C4-2B (cell line): ENCODE data around the gene RAB7B.
A peak's percentile ranks its signal among the peaks of the same experiment; 100 is the strongest.

ENCODE experiments used
- H3K27ac ChIP-seq: fragments of 450-650 bp; 2 replicates; pipeline ENCODE4 v1.5.1; 2017
- ZFX ChIP-seq: fragments of 450-650 bp; IDR thresholded peaks from 2 replicates; pipeline ENCODE4 v1.6.1; 2017
- TF ChIP-seq, protein P1 (sequence below): fragments of 450-650 bp; conservative IDR thresholded peaks from 2 replicates; pipeline ENCODE4 v1.5.1; 2017; ENCODE audit warnings: mild to moderate bottlenecking

The RAB7B gene

DNA sequence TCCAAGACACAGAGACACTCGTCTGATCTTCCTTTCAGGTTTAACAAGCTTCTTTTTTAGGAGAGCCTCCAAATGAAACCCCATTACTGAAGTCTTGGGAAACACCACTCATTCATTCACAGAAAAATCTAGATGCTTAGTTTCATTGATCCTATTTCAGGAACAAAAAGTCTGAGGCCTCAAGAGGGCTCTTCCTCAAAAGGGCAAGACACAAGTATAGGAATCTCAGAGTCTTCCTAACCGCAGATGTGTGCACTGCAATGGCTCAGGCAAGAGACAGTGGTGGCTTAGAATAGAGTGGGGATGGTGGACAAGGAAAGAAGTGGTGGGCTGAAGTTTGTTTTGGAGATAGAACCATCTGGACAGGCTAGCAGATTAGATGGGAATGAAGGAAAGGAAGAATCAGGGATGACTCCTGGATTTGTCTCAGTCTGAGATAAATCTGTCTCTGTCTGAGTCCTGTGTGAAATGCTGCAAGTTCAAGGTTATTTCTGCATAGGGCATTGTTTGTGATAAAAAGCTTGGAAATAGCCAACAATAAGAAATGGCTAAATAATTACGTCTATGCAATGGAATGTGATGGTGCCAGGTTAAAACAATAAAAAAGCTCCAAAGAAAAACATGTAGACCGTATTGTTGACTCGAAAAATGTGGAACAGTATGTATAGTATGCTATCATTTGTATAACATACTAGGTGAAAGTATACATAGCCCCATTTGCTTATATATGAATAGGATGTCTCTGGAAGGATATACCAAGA lies 29.4 kb upstream of the RAB7B start:
- H3K27ac ChIP-seq, result no peak overlapping the region
- TF ChIP-seq ZFX, result no peak
- TF ChIP-seq, protein P1, sequence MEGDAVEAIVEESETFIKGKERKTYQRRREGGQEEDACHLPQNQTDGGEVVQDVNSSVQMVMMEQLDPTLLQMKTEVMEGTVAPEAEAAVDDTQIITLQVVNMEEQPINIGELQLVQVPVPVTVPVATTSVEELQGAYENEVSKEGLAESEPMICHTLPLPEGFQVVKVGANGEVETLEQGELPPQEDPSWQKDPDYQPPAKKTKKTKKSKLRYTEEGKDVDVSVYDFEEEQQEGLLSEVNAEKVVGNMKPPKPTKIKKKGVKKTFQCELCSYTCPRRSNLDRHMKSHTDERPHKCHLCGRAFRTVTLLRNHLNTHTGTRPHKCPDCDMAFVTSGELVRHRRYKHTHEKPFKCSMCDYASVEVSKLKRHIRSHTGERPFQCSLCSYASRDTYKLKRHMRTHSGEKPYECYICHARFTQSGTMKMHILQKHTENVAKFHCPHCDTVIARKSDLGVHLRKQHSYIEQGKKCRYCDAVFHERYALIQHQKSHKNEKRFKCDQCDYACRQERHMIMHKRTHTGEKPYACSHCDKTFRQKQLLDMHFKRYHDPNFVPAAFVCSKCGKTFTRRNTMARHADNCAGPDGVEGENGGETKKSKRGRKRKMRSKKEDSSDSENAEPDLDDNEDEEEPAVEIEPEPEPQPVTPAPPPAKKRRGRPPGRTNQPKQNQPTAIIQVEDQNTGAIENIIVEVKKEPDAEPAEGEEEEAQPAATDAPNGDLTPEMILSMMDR, result no peak

DNA sequence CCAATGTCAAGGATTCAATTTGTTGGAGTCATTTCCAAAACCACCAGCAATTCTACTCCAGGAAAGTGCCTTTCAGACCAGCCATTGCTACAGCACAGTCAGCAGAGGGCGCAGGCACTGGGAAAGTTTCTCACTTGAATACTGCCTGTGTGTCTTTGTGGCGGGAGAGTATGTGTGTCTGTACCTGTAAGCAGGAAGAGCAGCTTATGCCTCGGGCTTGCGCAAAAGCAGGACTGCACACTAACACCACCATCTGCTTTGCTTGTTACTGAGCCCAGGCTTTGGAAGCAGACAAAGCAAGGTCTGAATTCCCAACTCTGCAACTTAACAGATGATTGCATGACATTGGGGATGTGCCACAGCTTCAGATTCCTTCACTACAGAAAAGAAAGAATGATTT lies 27.5 kb upstream of the RAB7B start:
- H3K27ac ChIP-seq, result peak overlapping the region; percentile 9; the same call in 1 of the 2 replicates
- TF ChIP-seq, protein P1, result peak; percentile 97
- no peak for TF ChIP-seq ZFX

GRCh38 chr1:206030191-206030590 lies 27.0 kb upstream of the RAB7B start:
- TF ChIP-seq ZFX, result no peak
- TF ChIP-seq, protein P1, result no peak
- H3K27ac ChIP-seq, result no peak overlapping the region

GRCh38 chr1:206029484-206029883 lies 26.3 kb upstream of the RAB7B start:
- H3K27ac ChIP-seq, result no peak overlapping the region
- TF ChIP-seq, protein P1, result no peak

DNA sequence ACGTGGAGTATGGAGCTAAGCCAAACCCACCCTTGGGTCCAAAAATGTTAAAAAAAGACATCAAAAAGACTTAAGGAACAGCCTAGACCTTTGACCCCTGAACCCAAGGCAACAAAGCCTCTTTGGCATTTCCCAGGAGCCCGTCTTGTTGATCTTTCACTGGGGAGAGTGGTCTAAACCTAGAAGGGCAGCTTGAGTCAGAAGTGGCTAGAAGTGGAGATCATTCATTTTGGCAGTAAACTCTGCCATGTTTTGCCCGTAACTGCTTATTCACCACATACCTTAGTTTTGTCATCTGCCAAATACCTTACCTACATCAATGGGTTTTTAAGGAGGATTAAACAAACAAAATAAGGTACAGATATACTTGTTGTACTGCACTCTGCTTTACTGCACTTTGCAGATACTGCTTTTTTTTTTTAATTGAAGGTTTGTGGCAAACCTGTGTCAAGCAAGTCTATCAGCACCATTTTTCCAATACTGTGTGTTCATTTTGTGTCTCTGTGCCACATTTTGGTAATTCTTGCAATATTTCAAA lies 22.2 kb upstream of the RAB7B start:
- TF ChIP-seq ZFX, result no peak
- TF ChIP-seq, protein P1, result no peak
- H3K27ac ChIP-seq, result no peak overlapping the region

- no peak within 1 kb of the TSS for H3K27ac ChIP-seq
- TF ChIP-seq, protein P1, result no peak
- TF ChIP-seq ZFX, result no peak
Measured at GRCh38 chr1:206023695-206024094, 20.5 kb upstream of the RAB7B start, which contains the start of gene CTSE. Gene CTSE, minus strand, starts transcription at chr1:206023895. Its CDS starts 104 bp downstream, at chr1:206023791.

DNA sequence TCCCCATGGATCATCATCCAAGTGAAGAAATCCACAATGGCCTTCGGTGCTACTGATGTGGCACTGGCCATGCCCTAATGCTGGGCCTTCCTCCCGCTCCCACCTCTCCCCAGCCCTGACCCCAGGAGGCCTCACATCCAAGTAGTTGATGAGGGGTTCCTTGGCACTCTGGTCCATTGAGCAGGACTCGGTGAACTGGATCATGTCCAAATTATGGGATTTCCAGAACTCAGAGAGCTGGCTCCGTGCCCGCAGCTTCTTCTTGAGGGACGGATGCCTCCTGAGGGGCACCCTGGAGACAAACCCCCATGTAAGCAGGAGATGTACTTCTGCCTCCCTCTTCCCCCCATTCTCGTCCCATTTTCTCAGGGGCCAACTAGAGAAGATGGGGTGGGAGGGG lies 19.6 kb upstream of the RAB7B start:
- TF ChIP-seq, protein P1, result no peak
- TF ChIP-seq ZFX, result no peak
- no peak overlapping the region for H3K27ac ChIP-seq
